ENCODE results near the gene NRCAM.

Gene NRCAM

GRCh38 chr7:108291791-108292440 is 164.3 kb downstream of the NRCAM start:
- H3K27ac Mint-ChIP-seq = no peak overlapping the region
- peaks cover 4% of the 10 kb centered on the region for H3K9me3 Mint-ChIP-seq
- no peaks in the 10 kb centered on the region for H3K4me1 Mint-ChIP-seq (ENCODE audit: low read depth)
- no peak for DNase-seq
- H3K27me3 Mint-ChIP-seq = peaks cover 19% of the 10 kb centered on the region
- no peaks in the 10 kb centered on the region for H3K36me3 Mint-ChIP-seq (ENCODE audit: low read depth)
- no peak overlapping the region for H3K4me3 Mint-ChIP-seq

- no peak overlapping the region for H3K27ac Mint-ChIP-seq
These were observed 165.1 kb downstream of the NRCAM start for GRCh38 chr7:108291152-108291508.

GRCh38 chr7:108290459-108291151 is 165.6 kb downstream of the NRCAM start:
- H3K27me3 Mint-ChIP-seq = peaks cover 23% of the 10 kb centered on the region
- H3K27ac Mint-ChIP-seq = no peak overlapping the region
- H3K36me3 Mint-ChIP-seq (ENCODE audit: low read depth) = no peaks in the 10 kb centered on the region

More at GRCh38 chr7:108291152-108291508, 165.1 kb downstream of the NRCAM start:
- Mint-ChIP-seq H3K4me1 (ENCODE audit: low read depth) (no peaks in the 10 kb centered on the region), H3K9me3 (peaks cover 4% of the 10 kb centered on the region), H3K4me3 (no peak overlapping the region), H3K36me3 (ENCODE audit: low read depth) (no peaks in the 10 kb centered on the region), H3K27me3 (peaks cover 24% of the 10 kb centered on the region)
- DNase-seq = no peak

GRCh38 chr7:108289852-108290251 is 166.4 kb downstream of the NRCAM start:
- Mint-ChIP-seq H3K9me3 (peaks cover 4% of the 10 kb centered on the region), H3K36me3 (ENCODE audit: low read depth) (no peaks in the 10 kb centered on the region), H3K27ac (no peak overlapping the region), H3K4me1 (ENCODE audit: low read depth) (peaks cover 5% of the 10 kb centered on the region), H3K4me3 (no peak overlapping the region), H3K27me3 (peaks cover 25% of the 10 kb centered on the region)
- no peak for DNase-seq

More at GRCh38 chr7:108290459-108291151, 165.6 kb downstream of the NRCAM start:
- no peak for DNase-seq
- peaks cover 4% of the 10 kb centered on the region for H3K9me3 Mint-ChIP-seq
- H3K4me1 Mint-ChIP-seq (ENCODE audit: low read depth) = no peaks in the 10 kb centered on the region
- H3K4me3 Mint-ChIP-seq = no peak overlapping the region

GRCh38 chr7:108287857-108288256 is 168.4 kb downstream of the NRCAM start:
- Mint-ChIP-seq H3K4me1 (ENCODE audit: low read depth) (peaks cover 14% of the 10 kb centered on the region), H3K36me3 (ENCODE audit: low read depth) (no peaks in the 10 kb centered on the region), H3K4me3 (no peak overlapping the region), H3K27me3 (peaks cover 32% of the 10 kb centered on the region), H3K9me3 (peaks cover 4% of the 10 kb centered on the region), H3K27ac (no peak overlapping the region)
- DNase-seq = no peak

GRCh38 chr7:108286290-108286904 is 169.8 kb downstream of the NRCAM start:
- no peak overlapping the region for H3K27ac Mint-ChIP-seq
- no peak overlapping the region for H3K4me3 Mint-ChIP-seq
- H3K4me1 Mint-ChIP-seq (ENCODE audit: low read depth) = peaks cover 14% of the 10 kb centered on the region
- H3K27me3 Mint-ChIP-seq = peaks cover 32% of the 10 kb centered on the region
- H3K36me3 Mint-ChIP-seq (ENCODE audit: low read depth) = no peaks in the 10 kb centered on the region
- H3K9me3 Mint-ChIP-seq = peaks cover 4% of the 10 kb centered on the region
- DNase-seq = no peak

GRCh38 chr7:108285778-108286177 is 170.5 kb downstream of the NRCAM start:
- Mint-ChIP-seq H3K4me1 (ENCODE audit: low read depth) (peaks cover 14% of the 10 kb centered on the region), H3K27me3 (peaks cover 32% of the 10 kb centered on the region), H3K9me3 (peaks cover 4% of the 10 kb centered on the region), H3K36me3 (ENCODE audit: low read depth) (no peaks in the 10 kb centered on the region), H3K27ac (no peak overlapping the region), H3K4me3 (no peak overlapping the region)
- DNase-seq = no peak

- Mint-ChIP-seq H3K4me1 (ENCODE audit: low read depth) (peaks cover 14% of the 10 kb centered on the region), H3K9me3 (peaks cover 4% of the 10 kb centered on the region), H3K36me3 (ENCODE audit: low read depth) (no peaks in the 10 kb centered on the region), H3K4me3 (no peak overlapping the region), H3K27me3 (peaks cover 32% of the 10 kb centered on the region), H3K27ac (peak overlapping the region; percentile 81)
- no peak for DNase-seq
These were observed 171.2 kb downstream of the NRCAM start for GRCh38 chr7:108285003-108285368.

- no peaks in the 10 kb centered on the region for H3K36me3 Mint-ChIP-seq (ENCODE audit: low read depth)
- H3K9me3 Mint-ChIP-seq = peaks cover 4% of the 10 kb centered on the region
- H3K4me1 Mint-ChIP-seq (ENCODE audit: low read depth) = peaks cover 14% of the 10 kb centered on the region
- peak overlapping the region; percentile 28 for H3K4me3 Mint-ChIP-seq
- DNase-seq = no peak
- peak overlapping the region; percentile 81 for H3K27ac Mint-ChIP-seq
- H3K27me3 Mint-ChIP-seq = peaks cover 34% of the 10 kb centered on the region
These were observed 171.8 kb downstream of the NRCAM start for GRCh38 chr7:108284349-108285002.

- no peak for DNase-seq
- Mint-ChIP-seq H3K27me3 (peaks cover 31% of the 10 kb centered on the region), H3K27ac (no peak overlapping the region), H3K9me3 (peaks cover 4% of the 10 kb centered on the region), H3K36me3 (ENCODE audit: low read depth) (no peaks in the 10 kb centered on the region), H3K4me3 (no peak overlapping the region), H3K4me1 (ENCODE audit: low read depth) (peaks cover 14% of the 10 kb centered on the region)
These were observed 173.0 kb downstream of the NRCAM start for GRCh38 chr7:108283252-108283651.

- peaks cover 4% of the 10 kb centered on the region for H3K9me3 Mint-ChIP-seq
- no peak for DNase-seq
- H3K4me3 Mint-ChIP-seq = no peak overlapping the region
- H3K27me3 Mint-ChIP-seq = peaks cover 30% of the 10 kb centered on the region
- no peak overlapping the region for H3K27ac Mint-ChIP-seq
- peaks cover 14% of the 10 kb centered on the region for H3K4me1 Mint-ChIP-seq (ENCODE audit: low read depth)
- H3K36me3 Mint-ChIP-seq (ENCODE audit: low read depth) = no peaks in the 10 kb centered on the region
These were observed 173.7 kb downstream of the NRCAM start for GRCh38 chr7:108282427-108282996.

GRCh38 chr7:108280136-108280535 is 176.1 kb downstream of the NRCAM start:
- Mint-ChIP-seq H3K27ac (no peak overlapping the region), H3K27me3 (peaks cover 18% of the 10 kb centered on the region), H3K36me3 (ENCODE audit: low read depth) (no peaks in the 10 kb centered on the region), H3K4me1 (ENCODE audit: low read depth) (peaks cover 12% of the 10 kb centered on the region), H3K9me3 (peaks cover 2% of the 10 kb centered on the region), H3K4me3 (no peak overlapping the region)
- DNase-seq = no peak

- peaks cover 2% of the 10 kb centered on the region for H3K9me3 Mint-ChIP-seq
- no peak overlapping the region for H3K4me3 Mint-ChIP-seq
- H3K36me3 Mint-ChIP-seq (ENCODE audit: low read depth) = no peaks in the 10 kb centered on the region
- DNase-seq = no peak
- H3K27me3 Mint-ChIP-seq = peaks cover 6% of the 10 kb centered on the region
- H3K27ac Mint-ChIP-seq = no peak overlapping the region
- no peaks in the 10 kb centered on the region for H3K4me1 Mint-ChIP-seq (ENCODE audit: low read depth)
These were observed 177.5 kb downstream of the NRCAM start for GRCh38 chr7:108278776-108279175.

GRCh38 chr7:108278281-108278680 is 178.0 kb downstream of the NRCAM start:
- Mint-ChIP-seq H3K27me3 (peaks cover 5% of the 10 kb centered on the region), H3K4me1 (ENCODE audit: low read depth) (no peaks in the 10 kb centered on the region), H3K4me3 (no peak overlapping the region), H3K9me3 (peaks cover 2% of the 10 kb centered on the region), H3K36me3 (ENCODE audit: low read depth) (no peaks in the 10 kb centered on the region), H3K27ac (no peak overlapping the region)
- no peak for DNase-seq

All from activated T-cell treated with anti-CD3 and anti-CD28 coated beads, Interleukin-2, amount 50 U/mL, for 24 hours (primary cell).